Lower lobe of right lung (tissue), 2 donors: ENCODE data around the gene BOC. TPM values are rescaled to one million over a fixed set of nuclear protein-coding genes. Genes with fewer than 3 reads are reported as not detected.

Experiments used
- ATAC-seq, 2 donors: fragments of 200-7000 bp; cut with Tn5 transposase; one replicate each; pipeline ENCODE4 v1.9.1; 2020 to 2022; ENCODE audit warnings: mild to moderate bottlenecking in 2 of 2, moderate library complexity in 2 of 2
- DNase-seq: peaks from one replicate; pipeline ENCODE4 v3.0.0-alpha.2; 2020
- H3K27ac ChIP-seq: fragments of 200-600 bp; one replicate; pipeline ENCODE4 v1.8.0; 2022
- H3K27me3 ChIP-seq: fragments of 200-600 bp; one replicate; pipeline ENCODE4 v1.8.0; 2022; ENCODE audit warnings: low read depth
- H3K36me3 ChIP-seq: fragments of 200-600 bp; one replicate; pipeline ENCODE4 v1.8.0; 2022; ENCODE audit warnings: mild to moderate bottlenecking
- H3K4me1 ChIP-seq: fragments of 200-600 bp; one replicate; pipeline ENCODE4 v1.8.0; 2022
- H3K4me3 ChIP-seq: fragments of 200-600 bp; one replicate; pipeline ENCODE4 v1.8.0; 2022; ENCODE audit warnings: mild to moderate bottlenecking
- H3K9me3 ChIP-seq: fragments of 200-600 bp; one replicate; pipeline ENCODE4 v1.8.0; 2022
- CTCF ChIP-seq: fragments of 200-600 bp; IDR thresholded peaks from one replicate; pipeline ENCODE4 v1.8.0; 2022; ENCODE audit warnings: antibody characterized with exemption, mild to moderate bottlenecking
- intact Hi-C: fragments of 100-400 bp; cut with DNase I; formaldehyde crosslinking; loops from one replicate; pipeline ENCODE4 v1.11.0; 2022
- total RNA-seq: library from RNA; stranded (reverse); fragmentation: NEBNext Ultra II Directional; extraction: Animal tissue kit (Norgen Biotek cat#: 25700); gene quantifications from one replicate; pipeline ENCODE4 v1.2.1, GENCODE V29; 2021
- donor health status: DM: no; HTN: yes; CAD: no; lungs with severe emphysema.

BOC gene
- total RNA-seq, 1 donor from 2014 or later = 10.1 TPM

- no peak for TF ChIP-seq CTCF
- Histone ChIP-seq H3K36me3 (no peaks in the 10 kb centered on the region), H3K4me1 (peaks cover 7% of the 10 kb centered on the region), H3K27ac (no peak overlapping the region), H3K4me3 (no peak overlapping the region), H3K27me3 (no peaks in the 10 kb centered on the region), H3K9me3 (no peaks in the 10 kb centered on the region)
- no peak for DNase-seq
- intact Hi-C loops = no loop called here
- ATAC-seq = no peak
Measured at GRCh38 chr3:113227146-113227545, 15.8 kb downstream of the BOC start.

GRCh38 chr3:113228498-113229286 lies 17.3 kb downstream of the BOC start:
- intact Hi-C loops = no loop called here
- Histone ChIP-seq H3K9me3 (no peaks in the 10 kb centered on the region), H3K36me3 (no peaks in the 10 kb centered on the region), H3K4me1 (peaks cover 4% of the 10 kb centered on the region), H3K4me3 (no peak overlapping the region), H3K27me3 (no peaks in the 10 kb centered on the region), H3K27ac (no peak overlapping the region)
- TF ChIP-seq CTCF = no peak
- DNase-seq (no peak), ATAC-seq (no peak)

- intact Hi-C loops = no loop called here
- peaks cover 6% of the 10 kb centered on the region for H3K4me1 ChIP-seq
- no peaks in the 10 kb centered on the region for H3K9me3 ChIP-seq
- ATAC-seq (no peak), DNase-seq (no peak)
- H3K4me3 ChIP-seq = no peak overlapping the region
- H3K36me3 ChIP-seq = no peaks in the 10 kb centered on the region
- TF ChIP-seq CTCF = no peak
- no peaks in the 10 kb centered on the region for H3K27me3 ChIP-seq
- H3K27ac ChIP-seq = no peak overlapping the region
Measured at GRCh38 chr3:113231391-113231790, 20.0 kb downstream of the BOC start.

GRCh38 chr3:113231827-113232253 lies 20.5 kb downstream of the BOC start:
- no peak overlapping the region for H3K27ac ChIP-seq
- no peak overlapping the region for H3K4me3 ChIP-seq
- no peak for TF ChIP-seq CTCF
- DNase-seq (no peak), ATAC-seq (no peak)
- intact Hi-C loops = no loop called here
- H3K9me3 ChIP-seq = no peaks in the 10 kb centered on the region
- peaks cover 6% of the 10 kb centered on the region for H3K4me1 ChIP-seq
- H3K27me3 ChIP-seq = no peaks in the 10 kb centered on the region
- no peaks in the 10 kb centered on the region for H3K36me3 ChIP-seq

- H3K36me3 ChIP-seq = no peaks in the 10 kb centered on the region
- DNase-seq = no peak
- H3K27me3 ChIP-seq = no peaks in the 10 kb centered on the region
- H3K4me3 ChIP-seq = no peak overlapping the region
- no peak for ATAC-seq
- no peaks in the 10 kb centered on the region for H3K9me3 ChIP-seq
- intact Hi-C loops = no loop called here
- peaks cover 6% of the 10 kb centered on the region for H3K4me1 ChIP-seq
- no peak overlapping the region for H3K27ac ChIP-seq
- TF ChIP-seq CTCF = no peak
Measured at GRCh38 chr3:113232342-113232741, 21.0 kb downstream of the BOC start.
